Endothelial cell (in vitro differentiated cells): ENCODE results near the gene ORM1. TPM values are rescaled to one million over a fixed set of nuclear protein-coding genes. Genes with fewer than 3 reads are reported as not detected.

Experiments used
- DNase-seq: peaks from one replicate; pipeline ENCODE4 v3.0.0; 2021; ENCODE audit warnings: low spot score
- H3K27ac Mint-ChIP-seq: one replicate; pipeline ENCODE4 v1.8.0; 2021; ENCODE audit warnings: mixed read lengths, inconsistent platforms; ENCODE audit not compliant: unreplicated experiment
- H3K27me3 Mint-ChIP-seq: one replicate; pipeline ENCODE4 v1.8.0; 2021; ENCODE audit warnings: mild to moderate bottlenecking, moderate library complexity, mixed read lengths, inconsistent platforms; ENCODE audit not compliant: unreplicated experiment
- H3K36me3 Mint-ChIP-seq: one replicate; pipeline ENCODE4 v1.8.0; 2021; ENCODE audit warnings: mild to moderate bottlenecking, low read depth, mixed read lengths, inconsistent platforms; ENCODE audit not compliant: unreplicated experiment
- H3K4me1 Mint-ChIP-seq: one replicate; pipeline ENCODE4 v1.8.0; 2021; ENCODE audit warnings: mild to moderate bottlenecking, mixed read lengths, inconsistent platforms; ENCODE audit not compliant: unreplicated experiment
- H3K4me3 Mint-ChIP-seq: one replicate; pipeline ENCODE4 v1.8.0; 2021; ENCODE audit warnings: mild to moderate bottlenecking, mixed read lengths, inconsistent platforms; ENCODE audit not compliant: unreplicated experiment
- H3K9me3 Mint-ChIP-seq: one replicate; pipeline ENCODE4 v1.8.0; 2021; ENCODE audit warnings: mixed read lengths, inconsistent platforms; ENCODE audit not compliant: unreplicated experiment
- total RNA-seq: library from RNA; stranded (reverse); fragmentation: NEBNext Ultra II Directional; extraction: Animal tissue kit (Norgen Biotek cat#: 25700); gene quantifications from one replicate; pipeline ENCODE4 v1.2.1, GENCODE V29; 2021; ENCODE audit not compliant: unreplicated experiment
- TF ChIP-seq, protein P1 (sequence below): fragments of 200-600 bp; sonication (generic); IDR thresholded peaks from one replicate; pipeline ENCODE4 v1.5.0; 2021; ENCODE audit warnings: antibody characterized with exemption; ENCODE audit not compliant: unreplicated experiment

The ORM1 gene
- total RNA-seq, 1 donor from 2014 or later = not detected

DNA sequence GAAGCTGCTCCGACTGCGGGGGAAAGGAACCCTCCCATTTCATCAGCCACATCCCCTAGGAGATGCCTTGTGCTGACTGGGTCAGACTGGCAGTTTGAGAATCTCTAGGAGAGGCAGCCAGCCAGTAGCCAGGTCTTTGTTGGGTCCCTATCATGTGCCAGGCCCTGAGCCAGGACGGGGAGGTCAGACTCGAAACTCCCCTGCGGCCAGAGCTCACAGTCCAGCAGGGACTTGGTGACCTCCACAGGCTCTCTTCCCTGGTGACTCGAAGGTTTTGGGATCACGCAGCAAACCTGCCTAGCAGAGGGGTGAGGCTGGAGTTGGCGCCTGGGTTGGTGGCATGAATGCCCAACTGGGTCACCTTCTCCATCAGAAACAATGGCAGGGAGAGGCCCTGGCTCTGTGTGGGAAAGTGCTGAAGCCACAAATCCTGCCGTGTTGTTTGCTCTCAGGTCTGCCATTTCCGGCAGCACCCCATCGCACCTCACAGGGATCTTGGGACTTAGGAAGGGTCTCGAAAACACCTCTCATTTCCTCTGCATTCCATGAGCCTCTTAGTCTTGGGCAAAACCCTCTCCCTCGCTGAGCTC is 14.4 kb upstream of the ORM1 start:
- no peaks in the 10 kb centered on the region for H3K9me3 Mint-ChIP-seq
- H3K27me3 Mint-ChIP-seq = peaks cover 5% of the 10 kb centered on the region
- TF ChIP-seq, protein P1, sequence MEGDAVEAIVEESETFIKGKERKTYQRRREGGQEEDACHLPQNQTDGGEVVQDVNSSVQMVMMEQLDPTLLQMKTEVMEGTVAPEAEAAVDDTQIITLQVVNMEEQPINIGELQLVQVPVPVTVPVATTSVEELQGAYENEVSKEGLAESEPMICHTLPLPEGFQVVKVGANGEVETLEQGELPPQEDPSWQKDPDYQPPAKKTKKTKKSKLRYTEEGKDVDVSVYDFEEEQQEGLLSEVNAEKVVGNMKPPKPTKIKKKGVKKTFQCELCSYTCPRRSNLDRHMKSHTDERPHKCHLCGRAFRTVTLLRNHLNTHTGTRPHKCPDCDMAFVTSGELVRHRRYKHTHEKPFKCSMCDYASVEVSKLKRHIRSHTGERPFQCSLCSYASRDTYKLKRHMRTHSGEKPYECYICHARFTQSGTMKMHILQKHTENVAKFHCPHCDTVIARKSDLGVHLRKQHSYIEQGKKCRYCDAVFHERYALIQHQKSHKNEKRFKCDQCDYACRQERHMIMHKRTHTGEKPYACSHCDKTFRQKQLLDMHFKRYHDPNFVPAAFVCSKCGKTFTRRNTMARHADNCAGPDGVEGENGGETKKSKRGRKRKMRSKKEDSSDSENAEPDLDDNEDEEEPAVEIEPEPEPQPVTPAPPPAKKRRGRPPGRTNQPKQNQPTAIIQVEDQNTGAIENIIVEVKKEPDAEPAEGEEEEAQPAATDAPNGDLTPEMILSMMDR = no peak
- no peaks in the 10 kb centered on the region for H3K4me1 Mint-ChIP-seq
- H3K36me3 Mint-ChIP-seq = peaks cover 18% of the 10 kb centered on the region
- DNase-seq = no peak
- no peak overlapping the region for H3K4me3 Mint-ChIP-seq
- no peak overlapping the region for H3K27ac Mint-ChIP-seq

DNA sequence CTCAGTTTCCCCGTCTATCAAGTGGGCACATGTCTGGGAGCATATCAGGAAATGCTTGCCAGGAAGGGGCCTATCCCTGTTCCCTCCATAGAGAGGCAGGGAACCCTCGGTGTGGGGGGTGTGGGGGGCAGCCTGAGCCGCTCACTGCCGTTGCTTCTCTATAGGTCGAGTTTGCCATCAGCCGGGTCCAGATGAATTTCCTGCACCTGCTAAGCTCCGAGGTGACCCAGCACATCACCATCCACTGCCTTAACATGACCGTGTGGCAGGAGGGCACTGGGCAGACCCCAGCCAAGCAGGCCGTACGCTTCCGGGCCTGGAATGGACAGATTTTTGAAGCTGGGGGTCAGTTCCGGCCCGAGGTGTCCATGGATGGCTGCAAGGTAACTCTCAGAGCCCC is 13.8 kb upstream of the ORM1 start:
- H3K4me3 Mint-ChIP-seq = no peak overlapping the region
- H3K27ac Mint-ChIP-seq = no peak overlapping the region
- TF ChIP-seq, protein P1 = no peak
- peaks cover 18% of the 10 kb centered on the region for H3K36me3 Mint-ChIP-seq
- no peak for DNase-seq
- H3K27me3 Mint-ChIP-seq = peaks cover 5% of the 10 kb centered on the region
- no peaks in the 10 kb centered on the region for H3K9me3 Mint-ChIP-seq
- no peaks in the 10 kb centered on the region for H3K4me1 Mint-ChIP-seq

DNA sequence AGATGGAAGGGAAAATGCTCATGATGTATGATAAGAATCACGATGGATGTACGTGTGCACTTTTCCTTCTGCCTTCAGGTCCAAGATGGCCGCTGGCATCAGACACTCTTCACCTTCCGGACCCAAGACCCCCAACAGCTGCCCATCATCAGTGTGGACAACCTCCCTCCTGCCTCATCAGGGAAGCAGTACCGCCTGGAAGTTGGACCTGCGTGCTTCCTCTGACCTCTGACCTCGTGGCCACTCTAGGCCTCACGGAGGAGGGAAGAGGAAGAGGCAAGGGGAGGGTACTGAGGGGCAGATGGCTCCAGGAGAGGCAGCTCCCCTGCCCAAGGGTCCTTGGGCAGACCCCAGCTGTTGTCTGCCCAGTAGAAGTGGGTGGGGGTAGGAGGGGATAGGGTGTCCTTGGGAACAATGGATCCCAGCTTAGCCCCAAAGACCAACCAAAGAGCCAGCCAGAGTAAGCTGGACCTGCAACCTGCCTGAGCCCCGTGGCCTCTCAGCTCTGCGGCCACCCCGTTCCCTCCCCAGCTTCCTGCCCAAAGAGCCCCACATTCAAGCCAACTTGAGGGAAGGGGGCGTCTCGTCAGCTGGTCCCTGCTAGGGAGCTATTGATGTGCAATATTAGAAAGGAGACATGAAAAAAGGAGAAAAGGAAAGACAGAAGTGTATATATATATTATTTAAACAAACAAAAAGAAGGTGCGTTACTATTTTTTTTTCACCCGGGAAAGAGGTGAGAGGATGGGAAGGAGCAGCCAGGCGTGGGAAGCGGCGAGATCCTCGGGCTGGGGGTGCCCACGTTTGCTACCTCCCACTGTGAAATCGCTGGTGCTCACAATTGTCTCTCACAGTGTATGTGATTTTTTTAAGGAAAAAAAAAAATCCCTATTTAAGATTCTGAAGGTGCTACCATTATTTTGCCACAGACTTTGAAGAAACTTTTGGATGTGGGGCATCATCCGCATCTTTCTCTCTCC is 12.1 kb upstream of the ORM1 start:
- H3K36me3 Mint-ChIP-seq = peaks cover 18% of the 10 kb centered on the region
- DNase-seq = no peak
- TF ChIP-seq, protein P1 = no peak
- H3K4me3 Mint-ChIP-seq = no peak overlapping the region
- peaks cover 6% of the 10 kb centered on the region for H3K27me3 Mint-ChIP-seq
- no peaks in the 10 kb centered on the region for H3K9me3 Mint-ChIP-seq
- H3K4me1 Mint-ChIP-seq = no peaks in the 10 kb centered on the region
- H3K27ac Mint-ChIP-seq = no peak overlapping the region

DNA sequence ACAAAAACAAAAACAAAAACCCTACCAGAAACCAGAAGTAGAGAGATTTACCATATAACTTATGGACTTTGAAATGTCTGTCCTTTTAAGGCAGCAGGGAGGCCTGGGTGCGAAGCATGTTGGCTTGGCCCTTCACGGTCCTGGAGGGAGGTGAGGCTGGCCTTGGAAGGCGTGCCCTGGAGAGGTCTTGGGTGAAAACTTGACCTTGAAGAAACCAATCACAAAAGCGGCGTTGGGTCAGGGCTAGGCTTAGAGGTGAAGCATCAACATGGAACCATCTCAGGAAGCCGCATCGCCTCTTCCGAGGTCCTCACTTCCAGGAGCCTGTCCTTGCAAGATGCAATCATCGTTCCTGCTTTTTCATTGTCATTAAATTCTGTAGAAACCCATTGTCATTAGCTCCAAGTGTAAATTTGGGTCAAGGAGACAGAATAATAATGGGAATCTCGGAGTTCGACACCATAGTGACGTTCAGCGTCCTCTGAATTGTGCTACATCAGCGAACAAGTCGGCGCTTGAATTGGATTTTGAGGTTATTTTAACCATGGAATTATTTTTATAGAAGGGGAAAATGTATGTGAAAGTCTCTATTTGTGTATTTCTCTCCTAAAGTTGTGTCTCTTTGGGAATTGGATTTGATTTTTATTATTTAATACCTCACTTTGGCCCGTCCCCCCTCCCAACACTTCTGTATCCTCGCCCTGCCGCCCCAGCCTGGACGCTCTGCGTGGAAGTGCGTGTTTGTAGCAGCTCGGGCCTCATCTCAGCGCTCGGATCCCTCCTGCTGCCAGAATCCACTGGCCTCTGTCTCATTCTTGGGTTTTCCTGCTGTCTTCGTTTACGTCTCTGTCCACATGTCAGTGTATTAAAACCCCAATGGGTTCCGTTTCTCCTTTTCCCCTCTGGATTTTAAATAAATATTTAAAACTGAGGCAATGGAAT is 11.1 kb upstream of the ORM1 start:
- Mint-ChIP-seq H3K27me3 (peaks cover 6% of the 10 kb centered on the region), H3K27ac (no peak overlapping the region), H3K4me1 (no peaks in the 10 kb centered on the region), H3K4me3 (no peak overlapping the region), H3K36me3 (peaks cover 18% of the 10 kb centered on the region), H3K9me3 (no peaks in the 10 kb centered on the region)
- TF ChIP-seq, protein P1 = no peak
- DNase-seq = no peak
